HG03342 (cell line): ENCODE data around the gene RHBDD3.

Experiments used
- ATAC-seq: cut with Tn5 transposase; IDR thresholded peaks from one replicate; pipeline ENCODE4 v1.9.1; 2021; ENCODE audit warnings: mild to moderate bottlenecking, moderate library complexity; ENCODE audit not compliant: unreplicated experiment

The RHBDD3 gene

GRCh38 chr22:29269731-29270474 is 2.1 kb upstream of the RHBDD3 start:
- ATAC-seq, result no peak

- no peak for ATAC-seq
Observed at GRCh38 chr22:29269230-29269604, 1.4 kb upstream of the RHBDD3 start.

- peak; percentile 9 for ATAC-seq
Observed at GRCh38 chr22:29268511-29269229, 889 bp upstream of the RHBDD3 start.

- no peak for ATAC-seq
Observed at GRCh38 chr22:29267462-29267857, 321 bp downstream of the RHBDD3 start.

- ATAC-seq, result no peak
Observed at GRCh38 chr22:29266564-29267461, 968 bp downstream of the RHBDD3 start.

- ATAC-seq, result no peak
Observed at GRCh38 chr22:29265929-29266328, 1.9 kb downstream of the RHBDD3 start.

- no peak for ATAC-seq
Observed at GRCh38 chr22:29265305-29265704, 2.5 kb downstream of the RHBDD3 start.

- ATAC-seq, result no peak
Observed at GRCh38 chr22:29263791-29264276, 3.9 kb downstream of the RHBDD3 start.

GRCh38 chr22:29260601-29261315 is 7.0 kb downstream of the RHBDD3 start:
- ATAC-seq, result no peak

GRCh38 chr22:29260031-29260560 is 7.7 kb downstream of the RHBDD3 start:
- ATAC-seq, result no peak

GRCh38 chr22:29259253-29259899 is 8.4 kb downstream of the RHBDD3 start:
- no peak for ATAC-seq

GRCh38 chr22:29258407-29259252 is 9.2 kb downstream of the RHBDD3 start:
- ATAC-seq, result no peak

GRCh38 chr22:29257751-29258181 is 10.0 kb downstream of the RHBDD3 start:
- no peak for ATAC-seq

- no peak for ATAC-seq
Observed at GRCh38 chr22:29256606-29257325, 11.0 kb downstream of the RHBDD3 start.

GRCh38 chr22:29255064-29255621 is 12.6 kb downstream of the RHBDD3 start:
- no peak for ATAC-seq

- ATAC-seq, result no peak
Observed at GRCh38 chr22:29254286-29254660, 13.5 kb downstream of the RHBDD3 start.

- no peak for ATAC-seq
Observed at GRCh38 chr22:29253561-29254285, 14.1 kb downstream of the RHBDD3 start.
